Measurements from ENCODE around the gene ALDH9A1.
"Not testable (repeated sequence)": the region's sequence is repeated elsewhere in the genome, so short reads cannot be mapped to it uniquely, and the experiment has no call there.

The ALDH9A1 gene

DNA sequence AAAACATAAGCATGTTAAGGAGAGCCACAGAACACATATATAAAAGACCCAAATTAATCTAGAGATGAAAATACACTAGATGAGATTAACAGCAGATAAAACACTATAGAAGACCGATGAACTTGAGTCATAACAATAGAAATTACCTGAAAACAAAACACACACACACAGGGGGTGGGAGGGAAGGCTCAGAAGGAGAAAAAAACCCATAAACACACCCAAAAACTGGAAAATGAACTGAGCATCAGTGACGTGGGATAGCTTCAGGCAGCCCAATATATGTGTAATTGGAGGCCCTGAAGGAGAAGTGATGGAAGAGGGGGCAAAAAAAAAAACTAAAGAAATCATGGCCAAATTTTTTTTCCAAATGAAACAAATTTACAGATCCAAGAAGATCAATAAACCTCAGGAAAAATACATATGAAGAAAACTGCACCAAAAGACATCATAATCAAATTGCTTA, 11.4 kb downstream of the ALDH9A1 start:
- no peaks in the 10 kb centered on the region for H3K4me1 ChIP-seq (ENCODE audit: insufficient read depth, poor library complexity, severe bottlenecking)
- no peaks in the 10 kb centered on the region for H3K9me3 ChIP-seq (ENCODE audit: severe bottlenecking)
- TF ChIP-seq, protein P1, sequence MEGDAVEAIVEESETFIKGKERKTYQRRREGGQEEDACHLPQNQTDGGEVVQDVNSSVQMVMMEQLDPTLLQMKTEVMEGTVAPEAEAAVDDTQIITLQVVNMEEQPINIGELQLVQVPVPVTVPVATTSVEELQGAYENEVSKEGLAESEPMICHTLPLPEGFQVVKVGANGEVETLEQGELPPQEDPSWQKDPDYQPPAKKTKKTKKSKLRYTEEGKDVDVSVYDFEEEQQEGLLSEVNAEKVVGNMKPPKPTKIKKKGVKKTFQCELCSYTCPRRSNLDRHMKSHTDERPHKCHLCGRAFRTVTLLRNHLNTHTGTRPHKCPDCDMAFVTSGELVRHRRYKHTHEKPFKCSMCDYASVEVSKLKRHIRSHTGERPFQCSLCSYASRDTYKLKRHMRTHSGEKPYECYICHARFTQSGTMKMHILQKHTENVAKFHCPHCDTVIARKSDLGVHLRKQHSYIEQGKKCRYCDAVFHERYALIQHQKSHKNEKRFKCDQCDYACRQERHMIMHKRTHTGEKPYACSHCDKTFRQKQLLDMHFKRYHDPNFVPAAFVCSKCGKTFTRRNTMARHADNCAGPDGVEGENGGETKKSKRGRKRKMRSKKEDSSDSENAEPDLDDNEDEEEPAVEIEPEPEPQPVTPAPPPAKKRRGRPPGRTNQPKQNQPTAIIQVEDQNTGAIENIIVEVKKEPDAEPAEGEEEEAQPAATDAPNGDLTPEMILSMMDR (IDR thresholded peaks at IDR 0.05; ENCODE audit: poor library complexity, severe bottlenecking) = no peak
- no peak overlapping the region for H3K27ac ChIP-seq (ENCODE audit: poor library complexity, severe bottlenecking)
- H3K27me3 ChIP-seq (ENCODE audit: insufficient read depth, poor library complexity, severe bottlenecking) = no peaks in the 10 kb centered on the region
- no peak overlapping the region for H3K4me3 ChIP-seq (ENCODE audit: severe bottlenecking)
- H3K36me3 ChIP-seq (ENCODE audit: low read depth) = peaks cover 50% of the 10 kb centered on the region
- ATAC-seq (ENCODE audit: low read depth) (no peak), DNase-seq (ENCODE audit: low spot score) (no peak)

DNA sequence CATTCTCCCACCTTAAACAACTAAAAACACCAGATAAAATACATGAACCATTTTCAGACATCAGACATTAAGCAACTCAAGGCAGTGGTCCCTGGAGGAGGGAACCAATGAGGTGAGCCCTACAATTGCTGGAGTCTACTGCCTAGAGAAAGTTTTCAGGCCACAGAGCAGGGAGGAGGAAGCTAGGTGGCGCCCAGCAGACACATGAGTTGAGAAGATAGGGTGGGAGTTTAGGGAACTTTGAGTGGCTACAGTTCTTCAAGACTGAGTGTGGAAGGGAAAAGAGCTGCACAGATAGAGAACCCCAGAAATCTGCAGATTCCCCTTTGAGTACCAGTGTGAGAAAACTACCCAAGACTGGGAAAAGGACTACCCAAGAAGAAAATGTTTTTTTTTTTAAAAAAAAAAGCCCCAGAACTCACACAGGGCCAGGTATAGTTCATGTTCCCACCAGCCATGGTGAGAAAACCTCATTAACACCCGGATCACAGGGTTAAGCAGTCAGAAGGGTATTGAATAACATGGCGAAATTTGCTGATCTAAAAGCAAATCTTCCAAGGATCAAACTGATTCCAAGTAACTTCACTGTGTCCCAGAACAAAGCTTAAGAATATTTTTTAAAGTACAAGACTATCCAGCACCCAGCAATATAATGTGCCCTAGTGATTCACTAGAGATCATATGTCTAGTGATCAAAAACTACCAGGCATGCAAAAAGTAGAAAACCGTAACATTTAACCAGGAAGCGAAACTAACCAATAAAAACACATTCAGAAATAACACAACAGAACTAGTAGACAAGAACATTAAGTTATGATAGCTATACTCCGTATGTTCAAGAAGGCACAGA, 12.0 kb downstream of the ALDH9A1 start:
- Histone ChIP-seq H3K9me3 (ENCODE audit: severe bottlenecking) (no peaks in the 10 kb centered on the region), H3K36me3 (ENCODE audit: low read depth) (peaks cover 56% of the 10 kb centered on the region), H3K4me3 (ENCODE audit: severe bottlenecking) (no peak overlapping the region), H3K4me1 (ENCODE audit: insufficient read depth, poor library complexity, severe bottlenecking) (no peaks in the 10 kb centered on the region), H3K27ac (ENCODE audit: poor library complexity, severe bottlenecking) (no peak overlapping the region), H3K27me3 (ENCODE audit: insufficient read depth, poor library complexity, severe bottlenecking) (no peaks in the 10 kb centered on the region)
- DNase-seq (ENCODE audit: low spot score) (no peak), ATAC-seq (ENCODE audit: low read depth) (no peak)
- TF ChIP-seq, protein P1 (IDR thresholded peaks at IDR 0.05; ENCODE audit: poor library complexity, severe bottlenecking) = peak; percentile 6

DNA sequence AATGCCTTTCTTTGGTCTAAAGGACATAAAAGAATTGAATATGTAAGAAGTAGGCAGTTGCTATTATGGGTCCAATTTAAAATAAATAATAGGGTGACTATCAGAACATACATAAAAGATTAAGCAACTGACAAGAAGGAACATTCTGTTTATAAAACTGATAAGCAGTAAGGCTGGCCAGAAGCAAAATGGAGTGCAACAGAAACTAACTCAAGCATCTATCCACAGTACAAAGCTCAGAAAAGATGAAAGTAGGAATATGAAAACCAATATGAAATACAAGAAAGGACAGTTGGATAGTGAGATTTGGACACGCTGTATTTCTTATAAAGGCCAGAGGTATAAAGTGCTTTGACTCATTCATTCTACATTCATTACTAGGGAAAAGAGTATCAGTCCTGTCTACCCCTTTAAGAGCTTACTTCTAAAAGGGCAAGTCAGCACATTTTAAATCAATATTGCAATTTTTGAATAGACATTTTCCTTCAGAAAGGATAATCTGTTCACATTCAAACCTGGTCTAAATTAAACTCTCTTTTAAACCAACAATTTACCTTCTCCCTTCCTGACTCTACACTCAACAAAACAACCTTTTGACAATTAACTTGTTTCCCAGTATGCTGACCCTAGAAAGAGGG, 14.4 kb downstream of the ALDH9A1 start:
- TF ChIP-seq, protein P1 (IDR thresholded peaks at IDR 0.05; ENCODE audit: poor library complexity, severe bottlenecking) = no peak
- Histone ChIP-seq H3K27me3 (ENCODE audit: insufficient read depth, poor library complexity, severe bottlenecking) (no peaks in the 10 kb centered on the region), H3K4me3 (ENCODE audit: severe bottlenecking) (no peak overlapping the region), H3K27ac (ENCODE audit: poor library complexity, severe bottlenecking) (no peak overlapping the region), H3K9me3 (ENCODE audit: severe bottlenecking) (no peaks in the 10 kb centered on the region), H3K36me3 (ENCODE audit: low read depth) (peaks cover 65% of the 10 kb centered on the region), H3K4me1 (ENCODE audit: insufficient read depth, poor library complexity, severe bottlenecking) (no peaks in the 10 kb centered on the region)
- ATAC-seq (ENCODE audit: low read depth) (no peak), DNase-seq (ENCODE audit: low spot score) (no peak)

DNA sequence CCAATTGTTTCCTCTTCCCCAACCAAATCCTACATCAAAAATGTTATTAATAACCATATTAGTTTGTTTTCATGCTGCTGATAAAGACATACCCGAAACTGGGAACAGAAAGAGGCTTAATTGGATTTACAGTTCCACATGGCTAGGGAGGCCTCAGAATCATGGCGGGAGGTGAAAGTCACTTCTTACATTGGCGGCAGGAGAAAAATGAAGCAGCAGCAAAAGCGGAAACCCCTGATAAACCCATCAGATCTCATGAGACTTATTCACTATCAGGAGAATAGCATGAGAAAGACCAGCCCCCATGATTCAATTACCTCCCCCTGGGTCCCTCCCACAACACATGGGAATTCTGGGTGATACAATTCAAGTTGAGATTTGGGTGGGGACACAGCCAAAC, 17.6 kb downstream of the ALDH9A1 start:
- not testable (repeated sequence) for DNase-seq (ENCODE audit: low spot score); H3K9me3 ChIP-seq (ENCODE audit: severe bottlenecking); ATAC-seq (ENCODE audit: low read depth); H3K4me1 ChIP-seq (ENCODE audit: insufficient read depth, poor library complexity, severe bottlenecking); H3K27me3 ChIP-seq (ENCODE audit: insufficient read depth, poor library complexity, severe bottlenecking); H3K27ac ChIP-seq (ENCODE audit: poor library complexity, severe bottlenecking); H3K4me3 ChIP-seq (ENCODE audit: severe bottlenecking)
- H3K36me3 ChIP-seq (ENCODE audit: low read depth) = peaks cover 74% of the 10 kb centered on the region

DNA sequence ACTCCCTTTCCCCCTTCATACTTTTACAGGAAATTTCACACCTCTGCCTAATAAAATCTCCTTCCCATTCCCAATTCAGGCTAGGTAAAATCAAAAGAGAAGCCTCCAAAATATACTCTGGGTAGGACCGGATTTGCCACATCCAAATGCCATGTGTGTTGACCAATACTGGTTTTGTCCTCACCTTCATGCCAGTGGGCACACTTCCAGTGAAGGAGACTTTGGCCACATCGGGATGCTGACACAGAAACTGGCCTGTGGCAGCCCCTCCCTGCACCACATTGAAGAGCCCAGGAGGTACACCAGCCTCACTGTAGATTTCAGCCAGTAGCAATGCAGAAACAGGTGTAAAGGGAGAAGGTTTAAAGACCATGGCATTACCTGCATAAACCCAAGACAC, 18.1 kb downstream of the ALDH9A1 start:
- TF ChIP-seq, protein P1 (IDR thresholded peaks at IDR 0.05; ENCODE audit: poor library complexity, severe bottlenecking) = no peak
- Histone ChIP-seq H3K4me3 (ENCODE audit: severe bottlenecking) (no peak overlapping the region), H3K27ac (ENCODE audit: poor library complexity, severe bottlenecking) (no peak overlapping the region), H3K27me3 (ENCODE audit: insufficient read depth, poor library complexity, severe bottlenecking) (no peaks in the 10 kb centered on the region), H3K36me3 (ENCODE audit: low read depth) (peaks cover 78% of the 10 kb centered on the region), H3K9me3 (ENCODE audit: severe bottlenecking) (no peaks in the 10 kb centered on the region), H3K4me1 (ENCODE audit: insufficient read depth, poor library complexity, severe bottlenecking) (no peaks in the 10 kb centered on the region)
- ATAC-seq (ENCODE audit: low read depth) (no peak), DNase-seq (ENCODE audit: low spot score) (no peak)

Measured in RWPE2 (cell line).